Skeletal muscle satellite cell (primary cell): ENCODE results near the gene PGGT1B.

Experiments
- H3K27me3 ChIP-seq: 2 replicates; pipeline ENCODE4 v1.7.0; 2013; ENCODE audit warnings: low read length; ENCODE audit not compliant: control insufficient read depth, insufficient read depth
- H3K36me3 ChIP-seq: 2 replicates; pipeline ENCODE4 v1.7.0; 2013; ENCODE audit warnings: mild to moderate bottlenecking, control low read depth, low read length; ENCODE audit not compliant: insufficient read depth
- H3K4me1 ChIP-seq: 2 replicates; pipeline ENCODE4 v1.7.0; 2013; ENCODE audit warnings: low read length; ENCODE audit not compliant: control insufficient read depth, insufficient read depth
- H3K4me2 ChIP-seq: 2 replicates; pipeline ENCODE4 v1.7.0; 2013; ENCODE audit warnings: mild to moderate bottlenecking, low read length
- H3K4me3 ChIP-seq: 2 replicates; pipeline ENCODE4 v1.7.0; 2013; ENCODE audit warnings: low read length
- H3K9ac ChIP-seq: 2 replicates; pipeline ENCODE4 v1.7.0; 2013; ENCODE audit warnings: mild to moderate bottlenecking, low read depth, low read length, moderate library complexity
- H3K9me3 ChIP-seq: replicated peaks from 2 replicates; pipeline ENCODE4 v1.7.0; 2013; ENCODE audit warnings: mild to moderate bottlenecking, control low read depth, low read length

Gene PGGT1B

GRCh38 chr5:115196161-115196560 is 66.5 kb downstream of the PGGT1B start:
- Histone ChIP-seq H3K27me3 (no peaks in the 10 kb centered on the region), H3K36me3 (no peaks in the 10 kb centered on the region), H3K9ac (no peak overlapping the region), H3K9me3 (no peaks in the 10 kb centered on the region), H3K4me1 (no peaks in the 10 kb centered on the region), H3K4me3 (no peak overlapping the region), H3K4me2 (no peak overlapping the region)

GRCh38 chr5:115194676-115195075 is 68.0 kb downstream of the PGGT1B start:
- no peak overlapping the region for H3K4me3 ChIP-seq
- H3K27me3 ChIP-seq = no peaks in the 10 kb centered on the region
- H3K4me2 ChIP-seq = no peak overlapping the region
- H3K9ac ChIP-seq = no peak overlapping the region
- H3K4me1 ChIP-seq = no peaks in the 10 kb centered on the region
- H3K36me3 ChIP-seq = no peaks in the 10 kb centered on the region
- no peaks in the 10 kb centered on the region for H3K9me3 ChIP-seq

GRCh38 chr5:115193295-115193694 is 69.4 kb downstream of the PGGT1B start:
- no peak overlapping the region for H3K4me2 ChIP-seq
- no peak overlapping the region for H3K9ac ChIP-seq
- H3K4me3 ChIP-seq = no peak overlapping the region
- H3K9me3 ChIP-seq = no peaks in the 10 kb centered on the region
- no peaks in the 10 kb centered on the region for H3K4me1 ChIP-seq
- H3K36me3 ChIP-seq = no peaks in the 10 kb centered on the region
- no peaks in the 10 kb centered on the region for H3K27me3 ChIP-seq

DNA sequence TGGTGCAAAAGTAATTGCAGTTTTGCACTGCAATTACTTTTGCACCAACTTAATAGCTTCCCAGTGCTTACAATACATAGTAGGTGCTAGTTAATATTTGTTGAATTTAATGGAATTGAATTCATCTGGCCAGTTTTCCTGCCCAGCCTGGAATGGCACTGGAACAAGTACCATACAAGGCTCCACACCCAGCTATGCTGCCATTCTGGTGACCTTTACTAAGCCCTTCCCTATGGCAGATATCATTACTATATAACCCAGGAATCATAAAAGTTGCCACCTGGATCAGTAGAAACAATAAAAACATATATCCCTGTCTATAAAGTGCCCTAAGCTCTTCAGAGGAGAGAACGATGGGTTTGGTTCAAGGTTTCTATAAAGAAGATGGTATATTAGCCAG is 70.6 kb downstream of the PGGT1B start:
- Histone ChIP-seq H3K4me2 (no peak overlapping the region), H3K9ac (no peak overlapping the region), H3K36me3 (no peaks in the 10 kb centered on the region), H3K4me3 (no peak overlapping the region), H3K4me1 (no peaks in the 10 kb centered on the region), H3K27me3 (no peaks in the 10 kb centered on the region), H3K9me3 (no peaks in the 10 kb centered on the region)

DNA sequence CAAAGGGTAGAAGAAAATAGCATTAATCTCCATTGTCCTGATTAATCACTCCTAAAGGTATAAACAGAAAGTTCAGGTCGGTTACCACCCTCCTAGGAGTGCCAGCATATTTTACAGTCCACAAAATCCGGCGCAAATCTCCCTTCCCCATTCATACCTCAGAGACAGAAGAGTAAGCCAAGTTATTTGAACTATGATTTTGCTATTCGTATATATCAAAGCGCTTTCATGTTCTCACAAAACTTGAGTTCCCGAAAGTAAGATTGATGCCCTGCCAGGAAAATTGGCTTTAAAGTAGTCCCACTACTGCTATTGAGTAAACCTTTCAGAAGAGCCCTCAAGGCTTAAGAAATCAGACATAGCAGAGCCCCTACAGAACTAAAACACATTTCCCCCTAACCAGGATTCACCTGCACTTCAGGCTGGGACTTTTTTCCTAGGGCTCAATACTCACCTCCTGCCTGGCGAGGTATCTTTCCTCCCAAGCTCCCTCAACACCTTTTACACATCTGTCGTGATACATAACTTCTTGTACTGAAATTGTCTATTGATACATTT is 71.1 kb downstream of the PGGT1B start:
- H3K4me2 ChIP-seq = no peak overlapping the region
- no peak overlapping the region for H3K4me3 ChIP-seq
- H3K27me3 ChIP-seq = no peaks in the 10 kb centered on the region
- no peak overlapping the region for H3K9ac ChIP-seq
- no peaks in the 10 kb centered on the region for H3K36me3 ChIP-seq
- no peaks in the 10 kb centered on the region for H3K9me3 ChIP-seq
- peaks cover 2% of the 10 kb centered on the region for H3K4me1 ChIP-seq

GRCh38 chr5:115190388-115190787 is 72.3 kb downstream of the PGGT1B start:
- H3K4me3 ChIP-seq = no peak overlapping the region
- no peaks in the 10 kb centered on the region for H3K9me3 ChIP-seq
- H3K36me3 ChIP-seq = no peaks in the 10 kb centered on the region
- peaks cover 3% of the 10 kb centered on the region for H3K4me1 ChIP-seq
- H3K4me2 ChIP-seq = no peak overlapping the region
- no peaks in the 10 kb centered on the region for H3K27me3 ChIP-seq
- no peak overlapping the region for H3K9ac ChIP-seq

GRCh38 chr5:115189866-115190265 is 72.8 kb downstream of the PGGT1B start:
- peaks cover 3% of the 10 kb centered on the region for H3K4me1 ChIP-seq
- H3K36me3 ChIP-seq = no peaks in the 10 kb centered on the region
- H3K9ac ChIP-seq = no peak overlapping the region
- H3K4me2 ChIP-seq = no peak overlapping the region
- H3K9me3 ChIP-seq = no peaks in the 10 kb centered on the region
- H3K4me3 ChIP-seq = no peak overlapping the region
- no peaks in the 10 kb centered on the region for H3K27me3 ChIP-seq

- Histone ChIP-seq H3K36me3 (no peaks in the 10 kb centered on the region), H3K4me2 (no peak overlapping the region), H3K9me3 (no peaks in the 10 kb centered on the region), H3K9ac (no peak overlapping the region), H3K4me1 (peaks cover 3% of the 10 kb centered on the region), H3K4me3 (no peak overlapping the region), H3K27me3 (peaks cover 8% of the 10 kb centered on the region)
Observed at GRCh38 chr5:115186794-115187193, 75.9 kb downstream of the PGGT1B start.

DNA sequence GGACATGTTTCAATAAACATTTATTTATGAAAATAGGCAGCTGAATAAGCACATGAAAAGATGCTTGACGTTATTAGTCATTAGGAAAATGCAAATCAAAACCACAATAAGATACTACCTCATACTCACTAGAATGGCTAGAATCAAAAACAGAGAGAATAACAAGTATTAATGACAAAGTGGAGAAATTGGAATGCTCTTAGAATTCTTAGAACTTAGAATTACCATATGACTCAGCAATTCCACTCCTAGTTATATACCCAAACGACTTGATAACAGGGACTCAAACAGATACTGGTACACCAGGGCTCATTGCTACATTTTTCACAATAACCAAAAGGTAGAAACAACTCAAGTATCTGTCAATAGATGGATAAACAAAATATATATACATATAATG is 77.9 kb downstream of the PGGT1B start:
- peaks cover 4% of the 10 kb centered on the region for H3K4me1 ChIP-seq
- no peaks in the 10 kb centered on the region for H3K9me3 ChIP-seq
- H3K36me3 ChIP-seq = no peaks in the 10 kb centered on the region
- H3K4me3 ChIP-seq = no peak overlapping the region
- peaks cover 23% of the 10 kb centered on the region for H3K27me3 ChIP-seq
- H3K9ac ChIP-seq = no peak overlapping the region
- H3K4me2 ChIP-seq = no peak overlapping the region

- Histone ChIP-seq H3K9me3 (no peaks in the 10 kb centered on the region), H3K4me3 (no peak overlapping the region), H3K4me2 (no peak overlapping the region), H3K36me3 (no peaks in the 10 kb centered on the region), H3K27me3 (peaks cover 35% of the 10 kb centered on the region), H3K9ac (no peak overlapping the region), H3K4me1 (peaks cover 9% of the 10 kb centered on the region)
Observed at GRCh38 chr5:115181757-115182156, 80.9 kb downstream of the PGGT1B start.

GRCh38 chr5:115180165-115180709 is 82.4 kb downstream of the PGGT1B start:
- H3K9ac ChIP-seq = peak overlapping the region; percentile 70
- H3K9me3 ChIP-seq = no peaks in the 10 kb centered on the region
- H3K4me3 ChIP-seq = peak overlapping the region; percentile 81
- H3K27me3 ChIP-seq = peaks cover 37% of the 10 kb centered on the region
- H3K4me2 ChIP-seq = peak overlapping the region; percentile 96
- peaks cover 6% of the 10 kb centered on the region for H3K4me1 ChIP-seq
- no peaks in the 10 kb centered on the region for H3K36me3 ChIP-seq

GRCh38 chr5:115179394-115180164 is 83.1 kb downstream of the PGGT1B start:
- Histone ChIP-seq H3K4me1 (peaks cover 6% of the 10 kb centered on the region), H3K4me3 (peak overlapping the region; percentile 81), H3K9ac (peak overlapping the region; percentile 70), H3K9me3 (no peaks in the 10 kb centered on the region), H3K4me2 (peak overlapping the region; percentile 96), H3K36me3 (no peaks in the 10 kb centered on the region), H3K27me3 (peaks cover 37% of the 10 kb centered on the region)
